WTC11 (cell line): ENCODE results near the gene GADL1. TPM values are rescaled to one million over a fixed set of nuclear protein-coding genes. Genes with fewer than 3 reads are reported as not detected.

Source experiments
- ATAC-seq: fragments of 200-7000 bp; cut with Tn5 transposase; 2 replicates; pipeline ENCODE4 v1.10.0; 2021; ENCODE audit warnings: mild to moderate bottlenecking, moderate library complexity
- CTCF ChIA-PET: fragments of 300-600 bp; sonication (Branson Sonifier 250); formaldehyde crosslinking; loops from one replicate; lab custom pipeline; 2021; ENCODE audit warnings: antibody characterized with exemption; lab: Charles Lee
- POLR2A ChIA-PET: fragments of 350-600 bp; sonication (Branson Sonifier 250); formaldehyde crosslinking; loops from one replicate; lab custom pipeline; 2021; ENCODE audit warnings: antibody characterized with exemption; lab: Charles Lee
- DNase-seq: peaks from one replicate; pipeline ENCODE4 v3.0.0; 2021; ENCODE audit warnings: low spot score
- H3K27ac Mint-ChIP-seq: 2 replicates; pipeline ENCODE4 v1.8.0; 2021; ENCODE audit warnings: mixed read lengths
- H3K27me3 Mint-ChIP-seq: 2 replicates; pipeline ENCODE4 v1.8.0; 2021; ENCODE audit warnings: low read depth, mild to moderate bottlenecking, moderate library complexity, mixed read lengths
- H3K36me3 Mint-ChIP-seq: 2 replicates; pipeline ENCODE4 v1.8.0; 2021; ENCODE audit warnings: mixed read lengths
- H3K4me1 Mint-ChIP-seq: 2 replicates; pipeline ENCODE4 v1.8.0; 2022; ENCODE audit warnings: mixed read lengths
- H3K4me3 Mint-ChIP-seq: 2 replicates; pipeline ENCODE4 v1.8.0; 2021; ENCODE audit warnings: mild to moderate bottlenecking, moderate library complexity, mixed read lengths
- H3K9me3 Mint-ChIP-seq: 2 replicates; pipeline ENCODE4 v1.8.0; 2021; ENCODE audit warnings: mixed read lengths
- ATF3 ChIP-seq: sonication (generic); formaldehyde crosslinking; conservative IDR thresholded peaks from 2 replicates; pipeline ENCODE4 v1.8.1; 2022; ENCODE audit warnings: mild to moderate bottlenecking, missing genetic modification reagents
- ELF4 ChIP-seq: sonication (generic); formaldehyde crosslinking; IDR thresholded peaks from 2 replicates; pipeline ENCODE4 v1.8.1; 2022; ENCODE audit warnings: low read depth, mild to moderate bottlenecking, moderate library complexity, missing genetic modification reagents
- EMX1 ChIP-seq: fragments of 250-450 bp; sonication (Bioruptor Pico); IDR thresholded peaks from 2 replicates; pipeline ENCODE4 v1.8.0; 2021; ENCODE audit warnings: mild to moderate bottlenecking
- ERG ChIP-seq: fragments of 250-450 bp; sonication (Bioruptor Pico); IDR thresholded peaks from 2 replicates; pipeline ENCODE4 v1.8.0; 2021; ENCODE audit warnings: mild to moderate bottlenecking
- ESRRA ChIP-seq: sonication (generic); formaldehyde crosslinking; IDR thresholded peaks from 2 replicates; pipeline ENCODE4 v1.8.1; 2022; ENCODE audit warnings: mild to moderate bottlenecking, missing genetic modification reagents, borderline replicate concordance
- ETV6 ChIP-seq: sonication (generic); formaldehyde crosslinking; IDR thresholded peaks from 2 replicates; pipeline ENCODE4 v1.8.1; 2022; ENCODE audit warnings: mild to moderate bottlenecking, missing genetic modification reagents
- FOXJ3 ChIP-seq: sonication (generic); formaldehyde crosslinking; IDR thresholded peaks from 2 replicates; pipeline ENCODE4 v1.9.0; 2021; ENCODE audit warnings: missing genetic modification reagents, mild to moderate bottlenecking, borderline replicate concordance
- FOXK1 ChIP-seq: sonication (generic); formaldehyde crosslinking; IDR thresholded peaks from 2 replicates; pipeline ENCODE4 v1.8.0; 2022; ENCODE audit warnings: mild to moderate bottlenecking, moderate library complexity, missing genetic modification reagents
- FOXP1 ChIP-seq: sonication (generic); formaldehyde crosslinking; IDR thresholded peaks from 2 replicates; pipeline ENCODE4 v1.8.0; 2022; ENCODE audit warnings: missing genetic modification reagents, mild to moderate bottlenecking, moderate library complexity, borderline replicate concordance
- GRHL2 ChIP-seq: fragments of 250-450 bp; sonication (Bioruptor Pico); IDR thresholded peaks from 2 replicates; pipeline ENCODE4 v1.8.0; 2022; ENCODE audit warnings: mild to moderate bottlenecking, moderate library complexity; ENCODE audit not compliant: insufficient replicate concordance, severe bottlenecking
- GTF2I ChIP-seq: fragments of 250-450 bp; sonication (Bioruptor Pico); conservative IDR thresholded peaks from 2 replicates; pipeline ENCODE4 v1.4.0; 2021; ENCODE audit warnings: mild to moderate bottlenecking
- MYBL2 ChIP-seq: sonication (generic); formaldehyde crosslinking; IDR thresholded peaks from 2 replicates; pipeline ENCODE4 v1.8.1; 2023; ENCODE audit warnings: mild to moderate bottlenecking, moderate library complexity, missing genetic modification reagents
- NR2C2 ChIP-seq: sonication (generic); formaldehyde crosslinking; IDR thresholded peaks from 2 replicates; pipeline ENCODE4 v1.8.0; 2022; ENCODE audit warnings: mild to moderate bottlenecking, missing genetic modification reagents
- SMAD4 ChIP-seq: sonication (generic); formaldehyde crosslinking; IDR thresholded peaks from 2 replicates; pipeline ENCODE4 v1.8.0; 2022; ENCODE audit warnings: mild to moderate bottlenecking, missing genetic modification reagents
- SOX15 ChIP-seq: fragments of 250-450 bp; sonication (Bioruptor Pico); IDR thresholded peaks from 2 replicates; pipeline ENCODE4 v1.9.0; 2021; ENCODE audit warnings: mild to moderate bottlenecking
- SP1 ChIP-seq: sonication (generic); formaldehyde crosslinking; conservative IDR thresholded peaks from 2 replicates; pipeline ENCODE4 v1.8.1; 2022; ENCODE audit warnings: missing genetic modification reagents
- STAT6 ChIP-seq: sonication (generic); formaldehyde crosslinking; conservative IDR thresholded peaks from 2 replicates; pipeline ENCODE4 v1.8.1; 2023; ENCODE audit warnings: mild to moderate bottlenecking, low read depth, missing genetic modification reagents, moderate library complexity
- TCF7 ChIP-seq: sonication (generic); formaldehyde crosslinking; IDR thresholded peaks from 2 replicates; pipeline ENCODE4 v1.8.0; 2022; ENCODE audit warnings: mild to moderate bottlenecking, low read depth, missing genetic modification reagents, moderate library complexity
- TEAD4 ChIP-seq: sonication (generic); formaldehyde crosslinking; IDR thresholded peaks from 2 replicates; pipeline ENCODE4 v1.8.0; 2022; ENCODE audit warnings: mild to moderate bottlenecking, missing genetic modification reagents
- USF1 ChIP-seq: sonication (generic); formaldehyde crosslinking; IDR thresholded peaks from 2 replicates; pipeline ENCODE4 v1.8.0; 2022; ENCODE audit warnings: mild to moderate bottlenecking, missing genetic modification reagents
- USF2 ChIP-seq: sonication (generic); formaldehyde crosslinking; IDR thresholded peaks from 2 replicates; pipeline ENCODE4 v1.8.1; 2023; ENCODE audit warnings: mild to moderate bottlenecking, missing genetic modification reagents, moderate library complexity
- ZNF219 ChIP-seq: sonication (generic); formaldehyde crosslinking; IDR thresholded peaks from 2 replicates; pipeline ENCODE4 v1.8.0; 2023; ENCODE audit warnings: missing genetic modification reagents, mild to moderate bottlenecking, borderline replicate concordance
- ZNF232 ChIP-seq: sonication (generic); formaldehyde crosslinking; IDR thresholded peaks from 2 replicates; pipeline ENCODE4 v1.8.0; 2022; ENCODE audit warnings: mild to moderate bottlenecking, missing genetic modification reagents
- ZNF281 ChIP-seq: sonication (generic); formaldehyde crosslinking; IDR thresholded peaks from 2 replicates; pipeline ENCODE4 v1.8.0; 2023; ENCODE audit warnings: mild to moderate bottlenecking, missing genetic modification reagents
- ZNF317 ChIP-seq: sonication (generic); formaldehyde crosslinking; IDR thresholded peaks from 2 replicates; pipeline ENCODE4 v1.8.1; 2023; ENCODE audit warnings: low read depth, mild to moderate bottlenecking, moderate library complexity, missing genetic modification reagents, borderline replicate concordance
- ZNF512 ChIP-seq: sonication (generic); formaldehyde crosslinking; IDR thresholded peaks from 2 replicates; pipeline ENCODE4 v1.8.1; 2022; ENCODE audit warnings: missing genetic modification reagents, borderline replicate concordance
- ZNF671 ChIP-seq: fragments of 250-450 bp; sonication (Bioruptor Pico); IDR thresholded peaks from 2 replicates; pipeline ENCODE4 v1.8.0; 2021; ENCODE audit warnings: mild to moderate bottlenecking
- total RNA-seq: library from RNA; stranded (reverse); gene quantifications from 3 replicates; pipeline ENCODE4 v1.2.3, GENCODE V29; 2021

GADL1 gene
- total RNA-seq, 1 experiment from 2014 or later = 0.15 TPM

- DNase-seq (no peak), ATAC-seq (0 out of 2 replicates have a peak, but pooled peaks have one; percentile 28)
- peaks cover 24% of the 10 kb centered on the region for H3K36me3 Mint-ChIP-seq
- H3K9me3 Mint-ChIP-seq = peaks cover 28% of the 10 kb centered on the region
- TF ChIP-seq NR2C2 (CRISPR knock-in tag) (no peak), ZNF219 (CRISPR knock-in tag) (no peak), TCF7 (CRISPR knock-in tag) (no peak), ATF3 (CRISPR knock-in tag) (no peak), ZNF512 (CRISPR knock-in tag) (no peak), FOXK1 (CRISPR knock-in tag) (no peak), SMAD4 (CRISPR knock-in tag) (no peak), SOX15 (CRISPR knock-in tag) (no peak), FOXJ3 (CRISPR knock-in tag) (no peak), ETV6 (CRISPR knock-in tag) (no peak), ZNF232 (no peak)
- H3K4me1 Mint-ChIP-seq = peaks cover 10% of the 10 kb centered on the region
- no peak overlapping the region for H3K4me3 Mint-ChIP-seq
- POLR2A ChIA-PET = no interaction called here
- H3K27ac Mint-ChIP-seq = no peak overlapping the region
- peaks cover 5% of the 10 kb centered on the region; the same call in 1 of the 2 replicates for H3K27me3 Mint-ChIP-seq
- CTCF ChIA-PET = no interaction called here
Measured at GRCh38 chr3:30710017-30710416, 184.4 kb downstream of the GADL1 start.

GRCh38 chr3:30708472-30708871 is 186.0 kb downstream of the GADL1 start:
- DNase-seq (no peak), ATAC-seq (no peak)
- peaks cover 34% of the 10 kb centered on the region for H3K9me3 Mint-ChIP-seq
- ChIA-PET POLR2A (no interaction called here), CTCF (no interaction called here)
- H3K4me3 Mint-ChIP-seq = no peak overlapping the region
- peaks cover 20% of the 10 kb centered on the region for H3K4me1 Mint-ChIP-seq
- H3K36me3 Mint-ChIP-seq = peaks cover 29% of the 10 kb centered on the region
- H3K27me3 Mint-ChIP-seq = peaks cover 5% of the 10 kb centered on the region; the same call in 1 of the 2 replicates
- no peak overlapping the region for H3K27ac Mint-ChIP-seq
- TF ChIP-seq TEAD4 (CRISPR knock-in tag) = no peak
- TF ChIP-seq MYBL2 = no peak
- no peak for TF ChIP-seq ZNF317 (CRISPR knock-in tag)
- TF ChIP-seq ELF4 = no peak
- no peak for TF ChIP-seq ERG (CRISPR knock-in tag)
- TF ChIP-seq GTF2I = no peak
- no peak for TF ChIP-seq NR2C2 (CRISPR knock-in tag)
- TF ChIP-seq USF1 (CRISPR knock-in tag) = no peak
- no peak for TF ChIP-seq SP1 (CRISPR knock-in tag)
- no peak for TF ChIP-seq USF2 (CRISPR knock-in tag)
- no peak for TF ChIP-seq ESRRA (CRISPR knock-in tag)
- no peak for TF ChIP-seq ZNF281
- TF ChIP-seq EMX1 (CRISPR knock-in tag) = no peak
- TF ChIP-seq ZNF671 (CRISPR knock-in tag) = no peak
- TF ChIP-seq STAT6 (CRISPR knock-in tag) = no peak
- TF ChIP-seq FOXP1 (CRISPR knock-in tag) = no peak
- TF ChIP-seq SMAD4 (CRISPR knock-in tag) = no peak
- TF ChIP-seq GRHL2 (CRISPR knock-in tag) = no peak
